Right lobe of liver (tissue), 4 donors: Measurements from ENCODE around the gene ATXN1L.

Experiments used
- POLR2A ChIP-seq: fragments of 450-650 bp; IDR thresholded peaks from one replicate; pipeline ENCODE4 v1.6.1; 2017; ENCODE audit warnings: antibody characterized with exemption, mild to moderate bottlenecking
- TF ChIP-seq, protein P1 (sequence below), 4 donors: fragments of 200-600 bp in 3 of 4; fragments of 450-650 bp in 1 of 4; IDR thresholded peaks; one replicate each; pipeline versions ENCODE4 v1.5.1 to v1.8.0; 2016 to 2022; ENCODE audit warnings: antibody characterized with exemption in 4 of 4, mild to moderate bottlenecking in 2 of 4
- donor health status: DM: no; HTN: no; CAD: no.
- donor health status: DM: no; HTN: no; CAD: no.
- donor health status: DM: no; HTN: yes; CAD: no.

DNA sequence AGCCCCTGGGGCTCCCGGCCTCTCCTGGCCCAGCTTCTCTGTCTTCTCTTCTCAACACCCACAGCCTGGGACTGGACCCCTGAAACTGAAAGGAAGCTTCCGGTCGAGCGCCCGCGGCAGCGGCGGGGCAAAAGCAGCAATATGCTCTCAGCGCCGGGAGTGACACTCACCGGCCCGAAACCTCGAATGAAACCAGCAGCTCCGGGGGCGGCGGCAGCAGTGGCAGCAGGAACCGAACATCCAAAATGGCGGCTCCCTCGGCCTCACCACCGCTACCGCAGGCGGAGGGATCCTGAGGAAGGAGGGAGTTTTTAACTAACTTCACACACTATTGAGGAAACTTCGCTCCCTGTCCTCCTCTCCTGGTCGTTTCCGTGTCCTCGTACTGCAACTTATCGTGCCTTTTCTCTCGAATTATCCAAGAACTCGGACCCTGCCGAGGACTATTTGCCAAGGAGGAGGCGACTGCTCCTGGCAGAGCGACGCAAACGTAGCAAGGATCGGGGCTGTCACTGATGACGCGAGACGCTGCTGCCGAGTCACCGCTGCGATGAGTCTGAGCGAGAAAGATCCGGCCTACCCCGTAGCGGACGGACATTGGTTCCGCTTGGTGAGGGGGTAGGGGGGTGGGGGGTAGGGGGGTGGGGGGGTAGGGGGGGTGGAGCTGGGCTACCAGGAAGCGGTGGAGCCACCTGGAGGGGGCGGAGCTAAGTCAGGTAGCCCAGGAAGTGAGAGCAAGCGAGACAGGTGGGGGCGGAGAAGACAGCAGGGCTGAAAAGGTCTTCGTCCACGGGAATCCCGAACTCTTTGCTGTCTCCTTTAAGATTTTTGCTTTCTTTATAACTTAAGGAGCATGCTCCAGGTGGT is 37.0 kb upstream of the ATXN1L start, which contains the start of gene AP1G1:
- TF ChIP-seq, protein P1, sequence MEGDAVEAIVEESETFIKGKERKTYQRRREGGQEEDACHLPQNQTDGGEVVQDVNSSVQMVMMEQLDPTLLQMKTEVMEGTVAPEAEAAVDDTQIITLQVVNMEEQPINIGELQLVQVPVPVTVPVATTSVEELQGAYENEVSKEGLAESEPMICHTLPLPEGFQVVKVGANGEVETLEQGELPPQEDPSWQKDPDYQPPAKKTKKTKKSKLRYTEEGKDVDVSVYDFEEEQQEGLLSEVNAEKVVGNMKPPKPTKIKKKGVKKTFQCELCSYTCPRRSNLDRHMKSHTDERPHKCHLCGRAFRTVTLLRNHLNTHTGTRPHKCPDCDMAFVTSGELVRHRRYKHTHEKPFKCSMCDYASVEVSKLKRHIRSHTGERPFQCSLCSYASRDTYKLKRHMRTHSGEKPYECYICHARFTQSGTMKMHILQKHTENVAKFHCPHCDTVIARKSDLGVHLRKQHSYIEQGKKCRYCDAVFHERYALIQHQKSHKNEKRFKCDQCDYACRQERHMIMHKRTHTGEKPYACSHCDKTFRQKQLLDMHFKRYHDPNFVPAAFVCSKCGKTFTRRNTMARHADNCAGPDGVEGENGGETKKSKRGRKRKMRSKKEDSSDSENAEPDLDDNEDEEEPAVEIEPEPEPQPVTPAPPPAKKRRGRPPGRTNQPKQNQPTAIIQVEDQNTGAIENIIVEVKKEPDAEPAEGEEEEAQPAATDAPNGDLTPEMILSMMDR (IDR thresholded peaks at IDR 0.05) = no peak
- TF ChIP-seq POLR2A = peak; percentile 62
